Stimulated activated CD4-positive, alpha-beta T cell treated with anti-CD3 and anti-CD28 coated beads, Interleukin-12 subunit alpha, Interleukin-12 subunit beta, amount 100 ng/mL, for 24 hours (primary cell): ENCODE data around the gene NTSR1.

Experiments used
- DNase-seq, 2 experiments: peaks; one replicate each; pipeline ENCODE4 v3.0.0-alpha.2; 2020; ENCODE audit warnings: low read depth in 2 of 2

Gene NTSR1

DNA sequence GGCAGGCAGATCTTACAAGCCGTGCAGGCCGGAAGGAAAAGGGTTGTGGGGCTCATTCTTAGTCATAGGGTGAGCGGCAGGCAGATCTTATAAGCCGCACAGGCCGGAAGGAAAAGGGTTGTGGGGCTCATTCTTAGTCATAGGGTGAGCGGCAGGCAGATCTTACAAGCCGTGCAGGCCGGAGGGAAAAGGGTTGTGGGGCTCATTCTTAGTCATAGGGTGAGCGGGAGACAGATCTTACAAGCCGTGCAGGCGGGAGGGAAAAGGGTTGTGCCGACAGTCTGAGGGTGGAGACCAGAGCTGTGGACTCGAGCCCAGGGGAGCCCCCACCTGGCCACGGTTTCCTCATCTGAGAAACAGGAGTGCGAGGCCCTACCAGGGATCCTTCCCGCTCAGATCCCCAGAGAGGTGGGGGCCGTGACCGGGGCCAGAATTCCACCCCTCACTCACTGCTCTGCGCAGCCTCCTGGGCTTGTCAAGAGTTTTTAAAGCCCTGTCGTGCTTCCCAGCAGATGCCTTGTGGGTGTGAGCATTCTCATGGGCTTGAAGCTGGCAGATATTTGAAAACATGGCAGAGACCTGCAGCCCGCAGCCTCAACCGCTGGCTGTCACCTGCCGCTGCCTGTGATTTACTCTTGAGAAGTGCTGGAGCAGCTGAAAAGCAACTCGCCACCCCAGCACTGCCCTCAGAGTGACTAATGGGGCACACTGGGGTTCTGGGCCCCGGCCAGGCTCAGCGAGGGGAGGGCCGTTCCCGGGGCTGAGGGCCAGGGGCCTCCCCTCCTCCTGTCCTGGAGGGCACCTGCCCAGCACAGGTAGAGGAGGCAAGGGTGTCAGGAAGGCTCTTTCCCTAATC lies 31.9 kb downstream of the NTSR1 start:
- DNase-seq, result peak; percentile 58 to 66

DNA sequence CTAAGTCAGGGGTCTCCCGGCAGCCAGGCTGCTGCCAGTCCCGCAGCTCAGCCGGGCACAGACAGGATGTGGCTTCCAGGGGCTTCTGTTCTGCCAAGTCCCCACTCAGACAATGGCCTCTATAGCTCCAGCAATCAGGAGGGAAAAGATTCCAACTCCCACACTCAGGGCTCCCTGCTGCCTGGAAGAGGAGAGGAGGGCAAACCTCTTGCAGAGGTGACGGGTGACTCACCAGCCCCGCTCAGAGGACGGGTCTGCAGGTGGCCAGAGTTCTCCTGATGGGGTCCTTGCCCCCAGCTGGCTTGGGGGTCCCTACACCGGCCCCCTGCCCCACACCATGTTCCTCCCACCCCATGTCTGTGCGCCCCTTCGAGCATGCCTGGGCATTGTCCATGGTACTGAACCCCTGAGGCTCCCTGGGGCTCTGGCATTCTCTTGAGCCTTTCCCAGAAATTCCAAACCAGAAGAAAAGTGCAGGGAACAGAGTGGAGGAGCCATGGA lies 32.6 kb downstream of the NTSR1 start:
- no peak for DNase-seq

DNA sequence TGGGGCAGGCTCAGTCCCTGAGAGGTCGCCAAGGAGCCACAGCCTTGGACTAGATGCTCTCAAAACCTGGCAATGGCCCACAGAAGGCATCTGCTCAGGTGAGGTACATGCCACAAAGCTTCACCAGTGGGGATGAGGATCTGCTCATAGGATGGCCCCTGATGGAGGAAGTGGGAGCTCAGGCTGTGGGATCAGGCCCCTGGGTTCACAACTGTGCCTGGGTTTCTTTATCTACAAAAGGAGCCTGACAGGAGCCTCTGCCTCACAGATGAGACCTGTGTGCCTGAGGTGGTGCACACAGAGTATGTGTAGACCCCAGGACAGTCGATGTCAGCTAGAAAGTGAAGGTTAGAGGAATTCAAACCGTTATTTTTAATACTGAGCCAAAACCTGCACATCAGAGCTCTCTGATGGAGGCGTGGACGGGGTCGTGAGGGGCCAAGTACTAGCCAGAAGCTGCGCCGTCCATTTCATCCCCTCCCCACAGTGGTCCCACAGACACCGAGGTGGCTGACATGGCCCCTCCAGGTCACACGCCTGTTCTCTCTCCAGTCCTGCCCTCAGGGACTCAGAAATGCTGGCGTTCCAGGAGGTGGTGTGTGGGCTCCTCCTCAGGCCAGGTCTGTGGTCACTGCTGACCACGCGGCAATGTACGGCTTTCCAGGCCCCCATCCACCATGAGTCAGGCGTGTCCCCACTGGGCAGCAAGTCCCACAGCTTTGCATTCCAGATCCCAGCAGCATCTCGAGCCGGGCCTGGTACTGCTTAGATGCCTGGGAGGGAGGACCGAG lies 33.3 kb downstream of the NTSR1 start:
- no peak for DNase-seq

DNA sequence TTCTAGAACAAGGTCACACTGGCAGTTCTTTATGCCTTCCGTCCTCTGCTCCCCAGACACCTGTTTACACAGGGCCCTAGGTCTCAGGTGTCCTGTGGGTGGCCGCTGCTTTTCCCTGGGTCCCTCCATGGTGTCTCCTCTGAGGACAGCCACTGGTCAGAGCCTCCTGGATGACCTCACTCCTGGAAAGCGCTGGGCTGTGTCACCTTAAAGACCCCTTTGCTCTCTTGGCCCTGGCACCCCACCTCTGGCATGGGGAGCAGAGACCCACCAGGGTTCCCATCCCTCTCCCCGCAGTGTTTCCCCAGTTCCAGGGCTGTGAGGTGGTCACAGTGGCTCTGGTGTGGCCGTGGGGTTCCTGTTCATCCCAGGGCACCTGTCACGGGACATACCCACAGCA lies 33.9 kb downstream of the NTSR1 start:
- DNase-seq, result no peak

DNA sequence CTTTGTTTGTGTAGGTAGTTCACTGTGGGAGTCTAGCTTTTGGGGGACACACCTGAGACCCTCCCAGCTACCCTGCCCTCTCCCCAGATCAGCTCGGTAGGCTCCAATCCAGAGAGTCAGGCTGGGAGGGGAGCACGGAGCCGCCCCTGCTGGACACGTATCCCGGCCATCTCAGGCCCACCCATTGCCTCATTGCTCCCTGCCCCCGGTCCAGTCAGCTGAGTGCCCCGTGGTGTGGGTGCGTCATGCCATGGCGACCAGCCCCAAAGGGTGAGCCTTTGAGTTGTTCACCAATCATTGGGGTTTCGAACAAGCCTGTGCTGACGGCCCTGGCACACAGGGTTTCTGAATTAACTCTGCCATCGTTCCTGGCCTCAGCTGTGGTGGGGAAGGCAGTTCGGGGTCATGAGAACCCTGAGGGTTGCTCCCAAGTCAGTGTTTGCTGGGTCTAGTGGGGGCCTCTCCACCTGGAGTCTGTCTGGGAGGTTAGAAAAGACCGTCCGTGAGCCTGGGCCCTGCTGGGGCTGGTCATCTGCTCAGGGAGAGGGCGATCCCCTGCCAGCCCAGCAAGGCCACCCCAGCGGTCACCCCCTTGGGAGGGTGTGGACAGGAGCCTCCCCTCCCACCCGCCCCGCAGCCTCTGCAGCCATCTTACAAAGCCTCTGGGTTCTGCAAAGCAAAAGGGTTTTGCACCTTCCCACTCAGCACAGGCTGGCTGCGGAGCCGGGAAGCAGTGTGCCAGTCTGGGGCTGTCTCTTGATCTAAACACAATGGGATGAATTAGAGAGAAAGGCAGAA lies 34.5 kb downstream of the NTSR1 start:
- no peak for DNase-seq

DNA sequence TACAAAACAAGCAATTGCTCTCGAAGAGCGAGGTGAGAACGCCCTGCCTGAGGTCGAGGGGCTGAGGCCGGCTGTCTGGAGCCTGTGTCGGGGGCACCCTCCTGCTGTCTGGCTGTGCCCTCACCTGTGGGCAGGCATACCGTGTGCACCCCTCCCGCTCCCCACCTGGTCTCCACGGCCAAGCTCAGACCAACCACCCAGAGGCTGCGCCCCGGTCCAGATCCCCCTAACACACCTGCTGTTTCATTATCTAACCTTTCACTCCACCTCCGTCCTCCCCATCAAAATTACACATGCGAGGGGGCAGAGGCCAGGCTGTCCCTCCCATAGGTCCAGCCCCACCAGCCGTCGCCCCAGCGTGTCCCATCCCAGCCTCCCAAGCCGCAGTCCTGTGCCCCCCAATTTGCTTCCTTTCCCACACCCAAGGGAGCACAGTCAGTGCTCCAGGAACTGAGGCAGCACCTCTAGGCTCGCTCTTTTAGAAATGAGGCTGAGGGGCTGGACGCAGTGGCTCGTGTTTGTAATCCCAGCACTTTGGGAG lies 35.2 kb downstream of the NTSR1 start:
- no peak for DNase-seq

DNA sequence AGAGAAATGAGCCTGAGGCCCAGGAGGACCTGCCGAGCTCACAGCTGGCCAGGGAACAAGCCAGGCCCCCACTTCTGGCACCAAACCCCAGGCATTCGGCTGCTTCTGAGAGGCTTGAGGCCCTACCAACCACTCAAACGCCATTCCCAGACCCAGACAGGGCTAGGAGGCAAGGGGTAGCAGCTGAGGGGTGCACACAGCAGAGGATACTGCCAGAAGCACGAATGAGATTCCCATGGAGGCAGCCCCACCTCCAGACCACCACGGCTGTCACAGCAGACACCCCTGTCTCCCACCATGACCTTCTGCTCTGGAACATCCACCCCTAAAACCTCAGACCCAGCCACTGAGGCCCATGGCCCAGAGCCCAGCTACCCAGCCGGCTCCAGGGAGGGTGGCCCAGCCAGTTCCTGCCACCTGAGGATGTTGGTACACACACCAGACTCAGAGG lies 36.1 kb downstream of the NTSR1 start:
- no peak for DNase-seq

DNA sequence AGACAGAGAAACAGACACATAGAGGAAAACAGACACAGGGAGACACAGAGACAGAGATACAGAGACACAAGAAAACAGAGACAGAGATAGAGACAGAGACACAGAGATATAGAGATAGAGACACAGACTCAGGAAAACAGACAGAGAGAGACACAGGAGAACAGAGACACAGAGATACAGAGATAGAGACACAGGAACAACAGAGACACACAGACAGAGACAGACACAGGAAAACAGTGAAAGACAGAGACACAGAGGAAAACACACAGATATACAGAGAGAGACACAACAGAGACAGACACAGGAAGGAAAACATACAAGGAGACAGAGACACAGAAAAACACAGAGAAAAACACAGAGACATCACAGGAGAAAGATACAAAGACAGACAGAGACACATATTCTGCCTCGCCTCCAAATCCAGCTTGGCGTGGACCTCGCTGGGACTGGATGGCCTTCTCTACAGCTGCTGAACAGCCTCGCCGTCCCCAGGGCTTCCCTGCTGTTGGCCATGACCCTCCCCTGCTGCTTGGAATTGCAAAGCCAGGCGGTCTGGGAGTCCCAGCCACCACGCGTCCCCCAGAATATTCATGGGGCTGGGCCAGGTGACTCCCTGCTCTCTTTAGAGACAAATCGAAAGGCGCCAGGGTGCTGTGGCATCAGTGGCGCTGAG lies 36.8 kb downstream of the NTSR1 start:
- DNase-seq, result no peak

DNA sequence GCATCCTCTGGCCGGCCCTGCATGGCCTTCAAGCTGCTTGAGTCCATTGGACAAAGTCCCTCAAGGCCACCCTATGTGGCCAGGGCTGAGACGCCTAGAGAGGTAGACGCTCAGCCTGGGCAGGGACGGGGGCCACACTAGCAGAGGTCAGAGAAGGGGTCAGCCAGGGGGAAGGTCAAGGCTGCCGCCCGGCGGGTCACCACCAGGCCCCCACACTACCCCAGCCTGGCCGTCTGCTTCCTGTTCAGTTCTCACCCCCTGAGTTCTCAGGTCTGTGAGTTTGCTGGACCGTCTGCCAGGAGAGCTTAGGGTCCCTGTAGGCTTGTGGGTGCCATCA lies 37.3 kb downstream of the NTSR1 start:
- DNase-seq, result no peak

DNA sequence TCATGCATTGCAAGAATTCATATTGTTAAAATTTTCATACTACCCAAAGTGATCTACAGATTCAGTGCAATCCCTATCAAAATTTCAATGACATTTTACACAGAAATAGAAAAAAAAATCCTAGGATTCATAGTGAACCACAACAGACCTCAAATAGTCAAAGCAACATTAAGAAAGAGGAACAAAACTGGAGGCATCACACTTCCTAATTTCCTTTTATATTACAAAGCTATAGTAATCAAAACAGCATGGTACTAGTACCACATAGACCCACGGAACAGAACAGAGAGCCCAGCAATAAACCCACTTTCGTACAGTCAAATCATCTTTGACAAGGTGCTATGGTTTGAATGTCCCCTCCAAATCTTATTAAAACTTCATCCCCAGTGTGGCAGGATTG lies 39.7 kb downstream of the NTSR1 start:
- DNase-seq, result no peak

DNA sequence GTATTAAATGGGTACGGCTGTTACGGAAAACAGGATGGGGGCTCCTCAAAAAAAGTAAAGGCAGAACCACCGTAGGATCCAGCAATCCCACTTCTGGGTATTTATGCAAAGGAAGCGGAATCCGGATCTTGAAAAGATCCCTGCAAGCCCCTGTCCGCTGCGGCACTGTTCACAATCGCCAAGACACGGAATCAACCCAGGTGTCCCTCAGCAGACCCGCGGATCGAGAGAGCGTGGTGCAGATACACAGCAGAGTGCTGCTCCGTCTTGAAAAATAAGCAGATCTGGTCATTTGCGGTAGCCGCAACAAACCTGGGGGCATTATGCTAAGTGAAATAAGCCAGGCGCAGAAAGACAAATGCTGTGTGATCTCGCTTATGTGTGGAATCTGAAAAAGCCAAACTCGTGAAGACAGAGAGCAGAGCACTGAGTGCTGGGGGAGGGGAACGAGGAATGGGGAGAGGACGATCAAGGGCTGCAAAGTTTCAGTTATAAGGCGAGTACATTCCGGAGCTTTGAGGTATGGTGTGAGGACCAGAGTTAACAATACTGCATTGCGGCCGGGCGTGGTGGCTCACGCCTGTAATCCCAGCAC lies 41.3 kb downstream of the NTSR1 start:
- no peak for DNase-seq

DNA sequence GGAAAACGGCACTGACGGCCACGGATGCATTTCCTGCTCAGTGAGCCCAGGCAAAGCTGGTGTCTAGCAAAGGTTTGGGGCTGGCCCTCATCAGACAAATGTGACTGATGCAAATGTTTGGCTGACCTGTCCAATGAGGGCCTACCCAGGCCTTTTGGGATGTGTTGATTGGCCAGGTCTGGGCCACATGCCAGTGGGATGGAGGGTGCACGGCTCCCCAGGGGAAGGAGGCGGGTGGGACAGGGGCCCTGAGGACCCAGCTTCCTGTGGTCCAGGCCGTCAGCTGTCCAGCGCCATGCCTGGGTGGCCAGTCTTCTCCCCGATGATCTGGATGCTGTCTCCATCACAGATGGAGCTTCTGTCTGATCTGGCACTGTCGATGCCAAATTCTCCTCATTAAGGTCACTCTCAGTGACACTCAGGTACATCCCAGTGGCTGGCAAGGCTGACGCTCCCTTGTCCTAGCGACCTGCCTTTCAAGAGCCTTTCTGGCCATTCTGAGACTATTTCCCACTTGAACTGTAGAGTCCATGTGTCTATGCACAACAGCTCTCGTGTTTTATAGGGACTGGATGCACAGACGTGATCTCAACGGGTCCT lies 43.0 kb downstream of the NTSR1 start:
- DNase-seq, result no peak

DNA sequence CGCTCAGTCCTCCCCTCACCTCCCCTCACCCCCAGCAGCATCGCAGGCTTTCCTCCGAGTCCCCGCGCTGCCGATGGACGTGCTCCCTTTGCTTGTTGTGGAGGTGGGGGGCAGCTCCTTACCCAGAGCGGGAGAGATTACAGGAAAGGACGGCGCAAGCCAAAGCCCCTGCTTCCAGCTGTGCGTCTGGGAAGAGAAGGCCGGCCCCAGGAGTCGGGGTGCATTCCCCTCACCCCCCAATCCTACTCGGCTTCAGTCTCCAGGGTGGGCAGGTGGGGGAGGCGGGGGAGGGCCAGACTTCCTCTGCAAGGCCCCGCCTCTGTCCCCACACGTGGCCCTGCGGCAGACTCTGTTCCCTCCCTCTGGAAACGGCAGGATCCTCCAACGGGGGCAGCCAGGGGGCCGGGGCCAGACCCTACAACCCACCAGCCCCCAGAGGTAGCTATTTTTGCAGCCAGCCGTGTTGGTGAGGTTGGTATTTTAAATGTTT lies 43.6 kb downstream of the NTSR1 start:
- DNase-seq, result no peak

DNA sequence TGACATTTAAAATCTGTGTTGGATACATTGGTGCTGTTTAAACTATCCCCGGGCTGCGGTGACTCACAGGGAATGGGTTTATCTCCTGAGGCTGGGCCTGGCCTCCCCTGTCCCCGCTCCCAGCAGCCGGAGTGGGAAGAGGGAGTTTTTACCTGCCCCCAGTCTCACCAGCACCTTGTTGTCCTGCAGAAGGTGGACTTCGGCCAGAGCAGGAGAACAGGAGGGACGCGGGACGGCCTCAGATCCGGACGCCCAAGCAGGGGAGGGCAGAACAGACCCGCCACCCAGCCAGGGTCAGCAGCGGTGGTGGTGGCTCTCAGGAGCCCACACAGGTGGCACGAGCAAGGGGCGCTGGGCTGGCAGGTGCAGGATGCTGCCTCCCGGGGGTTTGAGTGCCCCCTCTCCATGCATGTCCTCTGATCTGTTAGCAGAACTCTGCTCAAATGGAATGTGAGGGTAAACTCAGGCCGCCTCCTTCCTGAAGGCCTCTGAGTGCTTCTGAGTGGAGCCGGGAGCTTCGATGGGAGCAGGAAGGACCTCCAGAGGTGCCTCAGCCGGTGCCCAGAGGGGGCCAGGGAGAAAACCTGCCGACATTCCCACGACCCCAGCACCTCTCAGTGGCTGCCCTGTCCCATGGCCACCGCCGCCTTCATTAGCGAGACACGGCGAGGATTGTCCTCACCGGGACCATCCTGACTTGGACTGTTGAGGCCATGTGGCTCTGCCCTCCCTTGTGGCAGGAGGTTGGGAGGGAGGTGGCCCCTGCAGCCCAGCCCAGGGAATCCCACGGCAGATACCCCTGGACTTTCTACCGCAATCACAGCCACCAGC lies 44.2 kb downstream of the NTSR1 start:
- DNase-seq, result no peak

DNA sequence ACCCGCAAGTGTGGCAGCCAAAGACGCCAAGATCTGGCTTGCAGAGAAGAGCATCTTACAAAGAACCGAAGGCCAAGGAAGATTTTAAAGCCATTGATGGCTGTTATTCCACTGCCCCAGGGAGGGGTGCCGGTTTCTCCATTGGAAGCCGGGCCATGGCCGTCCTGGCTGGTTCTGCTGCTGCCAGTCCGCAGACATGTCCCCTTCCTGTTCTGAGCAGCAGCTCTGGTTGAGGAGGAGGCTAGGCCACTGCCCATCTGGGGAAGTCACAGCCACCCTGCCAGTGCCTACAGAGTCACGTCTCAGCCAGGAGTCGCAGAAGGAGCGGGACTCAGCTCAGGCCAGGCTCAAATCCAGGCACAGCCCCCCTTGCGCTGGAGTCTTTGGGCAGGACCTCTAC lies 45.0 kb downstream of the NTSR1 start:
- no peak for DNase-seq

DNA sequence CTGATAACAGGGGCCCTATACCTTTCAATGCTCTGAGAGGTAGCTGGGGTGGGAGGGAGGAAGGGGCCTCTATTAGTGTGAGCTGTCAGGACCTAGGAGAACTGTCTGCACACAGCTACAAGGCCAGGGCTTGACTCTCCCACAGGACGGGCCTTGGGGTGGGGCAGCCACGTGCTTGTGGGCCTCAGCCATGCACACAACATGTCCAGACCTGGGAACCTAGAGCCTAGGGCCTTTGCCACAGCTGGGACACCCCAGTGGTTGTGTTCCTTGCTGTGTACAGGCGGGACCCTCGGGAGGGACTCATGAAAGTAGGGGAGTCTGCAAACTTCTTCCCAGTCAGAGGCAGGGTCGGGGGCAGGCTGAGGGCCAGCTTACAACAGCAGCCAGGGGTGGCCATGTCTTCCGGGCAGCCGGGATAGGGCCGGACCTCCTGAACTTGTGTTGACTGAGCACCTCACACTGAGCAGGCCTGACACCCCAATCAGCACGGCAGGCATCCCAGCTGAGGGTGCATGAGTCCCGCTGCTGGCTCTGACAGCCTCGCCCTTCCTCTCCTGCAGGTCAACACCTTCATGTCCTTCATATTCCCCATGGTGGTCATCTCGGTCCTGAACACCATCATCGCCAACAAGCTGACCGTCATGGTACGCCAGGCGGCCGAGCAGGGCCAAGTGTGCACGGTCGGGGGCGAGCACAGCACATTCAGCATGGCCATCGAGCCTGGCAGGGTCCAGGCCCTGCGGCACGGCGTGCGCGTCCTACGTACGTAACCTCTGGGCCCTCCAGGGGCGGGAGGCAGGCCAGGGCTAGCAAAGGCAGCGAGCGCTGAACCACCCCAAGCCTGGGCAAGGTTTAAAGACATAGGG lies 45.7 kb downstream of the NTSR1 start:
- no peak for DNase-seq

DNA sequence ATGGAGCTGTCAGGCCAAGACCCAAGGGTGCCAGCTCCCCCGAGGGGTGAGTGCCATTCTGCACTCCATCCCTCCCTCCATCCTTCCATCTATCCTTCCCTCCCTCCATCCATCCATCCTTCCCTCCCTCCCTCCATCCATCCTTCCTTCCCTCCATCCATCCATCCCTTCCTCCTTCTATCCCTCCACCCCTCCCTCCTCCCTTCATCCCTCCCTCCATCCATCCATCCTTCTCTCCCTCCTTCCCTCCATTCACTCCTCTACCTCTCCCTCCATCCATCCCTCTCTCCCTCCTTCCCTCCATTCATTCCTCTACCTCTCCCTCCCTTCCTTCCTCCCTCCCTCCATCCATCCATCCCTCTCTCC lies 46.3 kb downstream of the NTSR1 start:
- no peak for DNase-seq
